Kidney (tissue), 14 donors: Measurements from ENCODE around the gene KRTAP29-1. TPM values are rescaled to one million over a fixed set of nuclear protein-coding genes. Genes with fewer than 3 reads are reported as not detected.

Source experiments
- DNase-seq, 5 donors: peaks; one replicate each; pipeline ENCODE4 v3.0.0-alpha.2; 2013 to 2020
- FAIRE-seq: peaks from 2 replicates; lab custom pipeline; 2012; peaks lifted over from hg19 to GRCh38; lab: Jason Lieb, UNC
- H3K27ac ChIP-seq, 2 donors: one replicate each; pipeline ENCODE4 v1.7.0; 2013; ENCODE audit warnings: low read depth in 2 of 2, low read length in 2 of 2, inconsistent platforms in 1 of 2
- H3K27me3 ChIP-seq: one replicate; pipeline ENCODE4 v1.7.1; 2013; ENCODE audit warnings: low read length, inconsistent platforms; ENCODE audit not compliant: control insufficient read depth, insufficient read depth
- H3K36me3 ChIP-seq, 3 donors: one replicate each; pipeline versions ENCODE4 v1.7.0 to v1.7.1; 2013; ENCODE audit warnings: low read length in 3 of 3, control low read depth in 1 of 3, inconsistent platforms in 1 of 3; ENCODE audit not compliant: insufficient read depth in 3 of 3, control insufficient read depth in 2 of 3
- H3K4me1 ChIP-seq, 3 donors: one replicate each; pipeline versions ENCODE4 v1.7.0 to v1.7.1; 2013; ENCODE audit warnings: low read length in 3 of 3, inconsistent platforms in 1 of 3, low read depth in 1 of 3; ENCODE audit not compliant: control insufficient read depth in 2 of 3, insufficient read depth in 2 of 3
- H3K4me3 ChIP-seq, 3 donors: one replicate each; pipeline versions ENCODE4 v1.7.0 to v1.8.1; 2013; ENCODE audit warnings: low read length in 3 of 3, control low read depth in 1 of 3, inconsistent platforms in 1 of 3
- H3K9ac ChIP-seq, 3 donors: one replicate each; pipeline versions ENCODE4 v1.7.0 to v1.7.1; 2013; ENCODE audit warnings: low read length in 3 of 3, control low read depth in 1 of 3, inconsistent platforms in 1 of 3
- H3K9me3 ChIP-seq, 3 donors: one replicate each; pipeline versions ENCODE4 v1.7.0 to v1.7.1; 2013; ENCODE audit warnings: low read length in 3 of 3, control low read depth in 1 of 3, inconsistent platforms in 1 of 3; ENCODE audit not compliant: control insufficient read depth in 2 of 3, insufficient read depth in 1 of 3
- CTCF ChIP-seq: IDR thresholded peaks from 3 replicates; pipeline ENCODE4 v1.5.1; 2012; ENCODE audit warnings: mild to moderate bottlenecking, moderate library complexity, borderline replicate concordance; ENCODE audit not compliant: insufficient read depth; ENCODE audit errors: extremely low read depth
- intact Hi-C: fragments of 100-400 bp; cut with DNase I; formaldehyde crosslinking; loops from one replicate; pipeline ENCODE4 v1.11.1; 2022
- polyA plus RNA-seq: library from polyadenylated mRNA; stranded (reverse); fragments of 350-450 nt; fragmentation: Illumina TruSeq; extraction: RNeasy Lipid Tissue Mini Kit (QIAGEN cat#74804); gene quantifications from one replicate; pipeline ENCODE4 v1.2.3, GENCODE V29; 2014; ENCODE audit warnings: low read depth, low replicate concordance; ENCODE audit not compliant: insufficient read depth
- total RNA-seq: library from RNA; stranded (reverse); fragmentation: NEBNext Ultra II Directional; extraction: Animal tissue kit (Norgen Biotek cat#: 25700); gene quantifications from one replicate; pipeline ENCODE4 v1.2.1, GENCODE V29; 2021
- donor health status: control.
- donor health status: control.
- donor health status: control.
- donor health status: control.
- donor health status: control.
- donor health status: DM: yes; HTN: yes; CAD: no.
- donor health status: Normal renal cell carcinoma (clear cell type).

The KRTAP29-1 gene
- total and polyA plus RNA-seq, 2 donors from 2014 or later: not detected

- Histone ChIP-seq H3K27ac (no peak overlapping the region), H3K9ac (no peak overlapping the region), H3K4me1 (no peaks in the 10 kb centered on the region), H3K27me3 (no peaks in the 10 kb centered on the region), H3K4me3 (no peak overlapping the region), H3K9me3 (no peaks in the 10 kb centered on the region), H3K36me3 (no peaks in the 10 kb centered on the region)
- FAIRE-seq (no peak), DNase-seq (no peak)
- intact Hi-C loops: no loop called here
- no peak for TF ChIP-seq CTCF
Measured at GRCh38 chr17:41254861-41255260, 47.8 kb downstream of the KRTAP29-1 start.

Other genes starting within 250 kb of the KRTAP29-1 start
Only the 30 nearest of the 37 such genes appear.
- not detected for gene KRTAP4-16, start 200.6 kb downstream of the KRTAP29-1 start, total RNA-seq
- not detected for gene KRTAP4-16, start 200.6 kb downstream of the KRTAP29-1 start, polyA plus RNA-seq
- not detected for gene KRTAP4-9, start 197.5 kb downstream of the KRTAP29-1 start, total RNA-seq
- not detected for gene KRTAP4-9, start 197.5 kb downstream of the KRTAP29-1 start, polyA plus RNA-seq
- gene KRTAP4-11, start 184.5 kb downstream of the KRTAP29-1 start, total RNA-seq: not detected
- not detected for gene KRTAP4-11, start 184.5 kb downstream of the KRTAP29-1 start, polyA plus RNA-seq
- gene KRTAP4-12, start 178.7 kb downstream of the KRTAP29-1 start, total RNA-seq: not detected
- not detected for gene KRTAP4-12, start 178.7 kb downstream of the KRTAP29-1 start, polyA plus RNA-seq
- gene KRTAP4-6, start 162.3 kb downstream of the KRTAP29-1 start, total RNA-seq: not detected
- gene KRTAP4-6, start 162.3 kb downstream of the KRTAP29-1 start, polyA plus RNA-seq: not detected
- gene KRTAP4-5, start 153.0 kb downstream of the KRTAP29-1 start, total RNA-seq: not detected
- not detected for gene KRTAP4-5, start 153.0 kb downstream of the KRTAP29-1 start, polyA plus RNA-seq
- not detected for gene KRTAP4-4, start 142.1 kb downstream of the KRTAP29-1 start, total RNA-seq
- not detected for gene KRTAP4-4, start 142.1 kb downstream of the KRTAP29-1 start, polyA plus RNA-seq
- not detected for gene KRTAP4-3, start 134.6 kb downstream of the KRTAP29-1 start, total RNA-seq
- not detected for gene KRTAP4-3, start 134.6 kb downstream of the KRTAP29-1 start, polyA plus RNA-seq
- gene KRTAP4-2, start 124.6 kb downstream of the KRTAP29-1 start, total RNA-seq: not detected
- gene KRTAP4-2, start 124.6 kb downstream of the KRTAP29-1 start, polyA plus RNA-seq: not detected
- not detected for gene KRTAP4-1, start 117.9 kb downstream of the KRTAP29-1 start, total RNA-seq
- gene KRTAP4-1, start 117.9 kb downstream of the KRTAP29-1 start, polyA plus RNA-seq: not detected
- gene KRTAP9-1, start 113.0 kb downstream of the KRTAP29-1 start, total RNA-seq: not detected
- gene KRTAP9-1, start 113.0 kb downstream of the KRTAP29-1 start, polyA plus RNA-seq: not detected
- gene KRTAP9-2, start 76.2 kb downstream of the KRTAP29-1 start, total RNA-seq: not detected
- not detected for gene KRTAP9-2, start 76.2 kb downstream of the KRTAP29-1 start, polyA plus RNA-seq
- not detected for gene KRTAP9-3, start 70.4 kb downstream of the KRTAP29-1 start, total RNA-seq
- not detected for gene KRTAP9-3, start 70.4 kb downstream of the KRTAP29-1 start, polyA plus RNA-seq
- not detected for gene KRTAP9-8, start 64.9 kb downstream of the KRTAP29-1 start, total RNA-seq
- not detected for gene KRTAP9-8, start 64.9 kb downstream of the KRTAP29-1 start, polyA plus RNA-seq
- gene KRTAP9-4, start 53.2 kb downstream of the KRTAP29-1 start, total RNA-seq: not detected
- not detected for gene KRTAP9-4, start 53.2 kb downstream of the KRTAP29-1 start, polyA plus RNA-seq
- not detected for gene KRTAP9-9, start 47.5 kb downstream of the KRTAP29-1 start, total RNA-seq
- not detected for gene KRTAP9-9, start 47.5 kb downstream of the KRTAP29-1 start, polyA plus RNA-seq
- not detected for gene KRTAP9-6, start 37.5 kb downstream of the KRTAP29-1 start, total RNA-seq
- not detected for gene KRTAP9-6, start 37.5 kb downstream of the KRTAP29-1 start, polyA plus RNA-seq
- not detected for gene KRTAP9-7, start 27.2 kb downstream of the KRTAP29-1 start, total RNA-seq
- not detected for gene KRTAP9-7, start 27.2 kb downstream of the KRTAP29-1 start, polyA plus RNA-seq
- gene KRTAP16-1, start 6.5 kb upstream of the KRTAP29-1 start, total RNA-seq: not detected
- not detected for gene KRTAP16-1, start 6.5 kb upstream of the KRTAP29-1 start, polyA plus RNA-seq
- gene KRTAP17-1, start 12.9 kb upstream of the KRTAP29-1 start, total RNA-seq: not detected
- not detected for gene KRTAP17-1, start 12.9 kb upstream of the KRTAP29-1 start, polyA plus RNA-seq
- not detected for gene KRT33A, start 48.0 kb upstream of the KRTAP29-1 start, total RNA-seq
- not detected for gene KRT33A, start 48.0 kb upstream of the KRTAP29-1 start, polyA plus RNA-seq
- not detected for gene KRT33B, start 67.0 kb upstream of the KRTAP29-1 start, total RNA-seq
- not detected for gene KRT33B, start 67.0 kb upstream of the KRTAP29-1 start, polyA plus RNA-seq
- not detected for gene KRT34, start 79.5 kb upstream of the KRTAP29-1 start, total RNA-seq
- gene KRT34, start 79.5 kb upstream of the KRTAP29-1 start, polyA plus RNA-seq: not detected
- not detected for gene KRT31, start 94.8 kb upstream of the KRTAP29-1 start, total RNA-seq
- not detected for gene KRT31, start 94.8 kb upstream of the KRTAP29-1 start, polyA plus RNA-seq
- not detected for gene KRT37, start 121.7 kb upstream of the KRTAP29-1 start, total RNA-seq
- gene KRT37, start 121.7 kb upstream of the KRTAP29-1 start, polyA plus RNA-seq: not detected
- gene KRT38, start 138.1 kb upstream of the KRTAP29-1 start, total RNA-seq: not detected
- gene KRT38, start 138.1 kb upstream of the KRTAP29-1 start, polyA plus RNA-seq: not detected
- not detected for gene KRT32, start 164.5 kb upstream of the KRTAP29-1 start, total RNA-seq
- gene KRT32, start 164.5 kb upstream of the KRTAP29-1 start, polyA plus RNA-seq: not detected
- not detected for gene KRT35, start 178.3 kb upstream of the KRTAP29-1 start, total RNA-seq
- not detected for gene KRT35, start 178.3 kb upstream of the KRTAP29-1 start, polyA plus RNA-seq
- gene KRT36, start 187.1 kb upstream of the KRTAP29-1 start, total RNA-seq: not detected
- gene KRT36, start 187.1 kb upstream of the KRTAP29-1 start, polyA plus RNA-seq: not detected
- gene KRT13, start 202.8 kb upstream of the KRTAP29-1 start, total RNA-seq: not detected
- gene KRT13, start 202.8 kb upstream of the KRTAP29-1 start, polyA plus RNA-seq: not detected